GM19238 (cell line): ENCODE measurements around the gene UBE2L3.
"Not testable (repeated sequence)": the region's sequence is repeated elsewhere in the genome, so short reads cannot be mapped to it uniquely, and the experiment has no call there.

Source experiments
- DNase-seq: peaks from one replicate; pipeline ENCODE4 v3.0.0; 2011; ENCODE audit warnings: low spot score; ENCODE audit not compliant: insufficient read length

The UBE2L3 gene

GRCh38 chr22:21567456-21568346 lies at the start of gene UBE2L3:
Gene UBE2L3, plus strand, starts transcription at chr22:21567714. Its CDS starts 31 bp downstream, at chr22:21567745.
- peak; percentile 94 for DNase-seq

- not testable (repeated sequence) for DNase-seq
Observed at GRCh38 chr22:21526705-21527500, 40.6 kb upstream of the UBE2L3 start.

DNA sequence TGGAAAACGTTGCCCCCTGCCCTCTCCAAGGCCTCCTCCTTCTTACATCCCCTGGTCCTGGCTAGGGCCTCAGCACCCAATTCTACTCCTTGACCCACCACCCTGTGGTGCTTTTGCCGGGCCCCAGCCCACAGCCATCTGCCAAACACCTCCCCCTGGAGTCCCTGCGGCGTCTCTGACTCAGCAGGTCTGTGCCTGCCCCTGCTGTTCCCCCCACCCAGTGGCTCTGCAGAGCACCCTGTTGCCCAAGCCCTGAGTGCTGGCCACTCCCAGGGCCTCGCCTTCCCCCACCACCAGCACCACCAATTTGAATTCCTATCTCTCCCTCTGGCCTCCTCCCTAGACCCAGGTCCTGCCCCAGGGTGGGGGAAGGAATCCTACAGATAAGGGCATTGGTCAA lies 36.0 kb upstream of the UBE2L3 start:
- not testable (repeated sequence) for DNase-seq

GRCh38 chr22:21532863-21533648 lies 34.5 kb upstream of the UBE2L3 start:
- not testable (repeated sequence) for DNase-seq

DNA sequence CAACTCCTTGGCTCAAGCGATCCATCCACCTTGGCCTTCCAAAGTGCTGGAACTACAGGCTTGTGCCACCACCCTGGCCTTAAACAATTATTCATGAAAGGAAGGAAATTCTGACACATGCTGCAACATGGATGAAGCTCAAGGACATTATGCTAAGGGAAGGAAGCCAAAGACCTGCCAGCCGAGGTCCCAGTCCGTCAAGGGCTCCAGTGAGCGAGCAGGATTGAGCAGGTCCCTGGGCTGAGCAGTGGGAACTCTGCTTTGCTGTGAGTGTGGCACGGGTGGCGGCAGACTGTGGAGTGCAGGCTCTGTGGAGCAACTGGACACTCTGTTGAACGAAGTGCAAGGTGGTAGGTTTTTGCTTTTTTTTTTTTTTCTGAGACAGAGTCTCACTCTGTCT lies 27.7 kb upstream of the UBE2L3 start:
- DNase-seq: not testable (repeated sequence)

- not testable (repeated sequence) for DNase-seq
Observed at GRCh38 chr22:21544432-21545322, 22.8 kb upstream of the UBE2L3 start.

GRCh38 chr22:21549558-21549957 lies 18.0 kb upstream of the UBE2L3 start:
- not testable (repeated sequence) for DNase-seq

DNA sequence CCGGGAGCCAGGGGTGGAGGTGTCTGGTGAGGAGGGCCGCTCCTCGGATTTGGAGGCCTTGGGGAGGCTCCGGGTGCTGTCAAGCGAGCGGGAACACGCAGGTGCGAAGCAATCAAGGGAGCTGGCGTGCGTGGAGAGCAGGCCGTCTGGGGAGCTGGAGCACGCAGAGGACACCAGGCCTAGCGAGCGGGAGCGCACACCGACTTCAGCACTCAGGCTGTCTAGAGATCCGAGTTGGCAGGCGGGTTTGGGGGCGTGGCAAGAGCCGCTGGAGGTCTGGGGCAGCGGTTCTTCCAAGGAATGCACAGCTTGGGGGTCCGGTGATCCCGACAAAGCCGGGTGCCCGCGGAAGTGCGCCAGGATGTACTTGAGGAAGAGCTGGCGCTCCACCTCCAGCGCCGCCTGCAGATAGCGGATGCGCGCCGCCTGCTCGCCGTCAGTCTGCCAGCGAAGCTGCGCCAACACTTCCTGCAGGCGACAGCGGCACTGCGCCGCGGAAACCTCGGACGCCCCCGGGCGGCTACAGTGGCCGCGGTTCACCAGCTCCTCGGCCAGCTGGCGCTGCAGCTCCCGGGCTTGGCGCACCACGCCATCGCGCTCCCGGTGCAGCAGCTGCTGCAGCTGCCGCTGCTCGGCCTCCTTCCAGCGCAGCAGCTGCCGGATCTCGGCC lies 17.4 kb upstream of the UBE2L3 start:
- not testable (repeated sequence) for DNase-seq

DNA sequence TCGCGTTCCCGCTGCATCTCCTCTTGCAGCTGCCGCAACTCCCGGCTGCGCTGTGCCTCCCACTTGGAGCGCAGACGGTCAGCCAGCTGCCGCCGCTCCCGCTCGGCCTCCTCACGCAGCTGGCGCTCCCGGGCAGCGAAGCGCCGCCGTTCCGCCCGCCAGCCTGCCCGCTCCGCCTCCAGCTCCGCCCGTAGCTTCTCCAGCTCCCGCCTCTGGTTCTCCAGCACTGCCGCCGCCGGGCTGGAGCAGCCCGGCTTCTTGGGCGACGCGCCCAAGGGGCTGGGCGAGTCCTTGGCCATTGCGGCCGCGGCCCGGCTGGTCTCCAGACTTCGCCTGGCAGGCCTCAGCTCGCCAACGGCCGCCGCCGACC lies 16.9 kb upstream of the UBE2L3 start:
- DNase-seq: not testable (repeated sequence)

DNA sequence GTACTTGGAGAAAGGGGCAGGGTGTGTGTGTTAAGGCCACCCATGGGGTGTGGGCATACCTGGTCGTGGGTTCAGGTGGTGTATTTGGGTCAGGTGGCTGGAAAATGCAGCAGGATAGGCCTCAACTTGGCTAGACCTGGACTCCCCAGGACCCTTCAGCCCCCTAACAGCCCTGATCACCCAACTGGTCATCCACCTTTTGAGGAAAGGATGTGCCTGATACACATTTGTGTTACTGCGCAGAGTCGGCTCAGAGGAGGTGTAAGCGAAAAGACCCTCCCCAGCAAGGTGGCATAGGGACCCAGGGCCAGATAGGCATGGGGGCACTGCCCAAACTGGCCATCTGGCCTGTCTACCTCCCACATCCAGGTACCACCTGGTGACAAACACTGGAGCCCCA lies 16.2 kb upstream of the UBE2L3 start, which contains the start of gene RIMBP3C:
TSS of gene RIMBP3C (minus strand) at position 101 of the 400 bp plus-strand sequence. CDS start 485 bp downstream, outside the sequence.
- not testable (repeated sequence) for DNase-seq

GRCh38 chr22:21559345-21560125 lies 8.0 kb upstream of the UBE2L3 start:
- not testable (repeated sequence) for DNase-seq

DNA sequence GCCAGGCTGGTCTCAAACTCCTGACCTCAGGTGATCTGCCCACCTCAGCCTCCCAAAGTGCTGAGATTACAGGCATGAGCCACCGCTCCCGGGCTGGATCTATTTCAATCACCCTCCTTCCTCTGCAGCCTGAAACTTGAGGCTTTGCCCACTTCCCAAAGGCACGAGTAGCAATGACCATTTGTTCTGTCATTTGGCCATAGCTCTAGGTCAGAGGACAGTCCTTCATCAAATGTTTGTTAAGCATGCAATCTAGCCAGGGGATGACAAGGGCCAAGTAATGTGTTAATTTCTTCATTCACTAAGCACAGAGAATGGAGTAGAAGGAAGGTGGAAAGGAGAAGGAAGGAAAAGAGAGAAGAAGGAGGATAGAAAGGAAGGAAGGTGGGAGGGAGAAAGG lies 6.9 kb upstream of the UBE2L3 start:
- not testable (repeated sequence) for DNase-seq

- DNase-seq: no peak
Observed at GRCh38 chr22:21563912-21564311, 3.6 kb upstream of the UBE2L3 start.

- DNase-seq: no peak
Observed at GRCh38 chr22:21564411-21564810, 3.1 kb upstream of the UBE2L3 start.

DNA sequence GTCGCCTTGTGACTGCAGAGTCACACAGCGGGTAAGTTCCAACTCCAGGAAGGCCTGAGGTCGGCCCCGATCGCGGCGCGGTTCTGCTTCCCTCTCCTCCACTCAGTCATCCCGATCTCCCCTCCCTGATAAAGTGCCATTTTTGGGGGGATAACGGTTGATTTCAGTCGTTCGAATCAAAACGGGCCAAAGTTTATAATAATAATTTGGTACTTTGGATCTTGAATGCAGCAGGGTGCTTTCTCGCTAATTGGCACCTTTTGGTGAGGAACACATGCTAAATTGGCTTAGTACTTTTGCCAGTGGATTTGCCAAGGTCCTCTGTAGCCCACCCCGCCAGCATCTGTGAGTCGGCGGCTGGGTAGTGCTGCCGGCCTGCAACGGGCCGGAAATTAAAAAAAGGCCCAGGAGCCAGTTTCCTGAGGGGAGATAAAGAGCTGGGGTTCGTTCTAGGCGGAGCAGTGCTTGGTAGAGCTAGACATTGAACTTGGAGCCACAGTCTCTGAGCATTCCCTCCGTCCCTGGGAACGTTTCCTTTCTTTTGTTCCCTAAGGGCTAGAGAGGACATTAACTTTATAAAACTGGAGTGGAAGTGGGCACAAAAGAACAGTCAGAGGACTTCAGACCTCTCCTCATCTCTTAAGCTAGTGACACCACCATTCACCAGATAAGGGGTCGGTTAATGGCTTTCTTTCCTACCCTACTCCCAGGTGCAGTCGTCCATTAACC lies 997 bp downstream of the UBE2L3 start:
- no peak for DNase-seq

- not testable (repeated sequence) for DNase-seq
Observed at GRCh38 chr22:21569076-21569427, 1.5 kb downstream of the UBE2L3 start.

DNA sequence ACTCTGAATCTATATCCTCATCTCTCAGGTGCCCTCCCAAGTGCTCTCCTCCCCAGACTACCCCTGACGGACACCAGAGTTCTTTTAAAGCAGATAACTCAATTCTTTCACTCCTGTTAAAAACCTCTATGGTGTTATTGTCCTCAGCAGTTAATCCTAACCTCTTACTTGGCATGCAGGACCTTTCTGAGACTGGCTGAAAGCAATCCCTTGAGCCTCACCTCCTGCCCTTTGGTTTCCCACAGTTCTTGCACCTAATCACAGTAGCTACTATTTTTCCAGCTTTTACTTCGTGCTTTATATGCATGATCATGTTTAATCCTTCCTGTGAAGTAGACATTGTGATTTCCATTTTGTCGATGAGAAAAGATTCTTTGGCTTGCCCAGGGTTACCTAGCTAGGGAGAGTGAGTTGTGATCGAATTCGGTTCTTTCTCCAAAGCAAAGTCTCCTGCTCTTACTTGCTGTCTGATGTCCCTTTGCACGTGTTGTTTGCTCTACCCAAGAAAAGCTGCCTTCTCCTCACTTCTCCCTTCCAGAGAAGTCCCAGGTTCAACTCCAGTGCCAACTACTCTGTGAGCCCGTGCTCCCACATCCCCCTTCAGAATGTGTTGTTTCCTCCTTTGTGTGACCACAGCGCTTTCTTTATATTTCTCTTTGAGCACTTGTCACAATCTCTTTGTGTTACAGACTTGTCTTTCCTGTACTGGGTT lies 2.1 kb downstream of the UBE2L3 start:
- DNase-seq: no peak

- no peak for DNase-seq
Observed at GRCh38 chr22:21570398-21570797, 2.9 kb downstream of the UBE2L3 start.
